ENCODE data around the gene DET1. TPM values are rescaled to one million over a fixed set of nuclear protein-coding genes. Genes with fewer than 3 reads are reported as not detected.

Gene DET1
- total and polyA plus RNA-seq, 2 of the 13 experiments (the other 11 are each of a cell fraction or from before 2014, with no cell fraction given): 2.2 to 4.2 TPM

DNA sequence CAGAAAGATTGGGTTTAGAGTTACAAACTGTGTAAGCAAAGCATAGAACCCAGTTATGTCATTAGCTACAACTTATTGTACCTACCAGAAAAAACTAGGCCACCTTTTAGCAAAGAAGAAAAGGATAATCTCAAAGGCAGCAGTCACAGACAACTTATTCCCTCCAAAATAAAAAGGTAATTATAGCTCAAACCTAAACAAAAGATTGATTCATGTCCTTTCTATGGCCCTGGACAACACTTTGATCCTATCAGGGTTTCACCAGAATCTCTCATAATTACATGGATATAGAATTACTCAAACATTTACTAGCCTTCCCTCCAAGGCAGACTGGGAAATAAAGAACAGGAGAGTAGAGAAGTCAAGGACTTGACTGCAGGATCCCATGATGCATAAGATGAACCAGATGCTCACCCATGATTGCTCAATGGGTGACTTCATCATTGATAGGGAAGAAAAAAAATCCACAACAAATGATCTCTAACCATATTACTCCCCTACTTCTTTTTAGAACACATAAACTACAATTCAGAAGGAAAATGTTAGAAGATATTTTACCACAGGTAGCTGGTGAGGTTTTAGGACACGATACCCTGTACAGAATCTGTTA lies 17.4 kb downstream of the DET1 start (continued):
- no peak for TF ChIP-seq ZNF281 (CRISPR knock-in tag; IDR thresholded peaks at IDR 0.05; ENCODE audit: borderline replicate concordance)

- no peak for TF ChIP-seq PRPF4 (IDR thresholded peaks at IDR 0.05; ENCODE audit: low read depth, low read length, poor library complexity, severe bottlenecking)
- TF ChIP-seq IRF2 (CRISPR knock-in tag; IDR thresholded peaks at IDR 0.05): no peak
- no peak for TF ChIP-seq SATB2 (CRISPR knock-in tag; IDR thresholded peaks at IDR 0.05)
- TF ChIP-seq ZNF101 (CRISPR knock-in tag; IDR thresholded peaks at IDR 0.05; ENCODE audit: borderline replicate concordance, low read depth): no peak
- no peak for TF ChIP-seq PAX8 (CRISPR knock-in tag; IDR thresholded peaks at IDR 0.05; ENCODE audit: borderline replicate concordance)
- TF ChIP-seq ZNF335 (CRISPR knock-in tag; IDR thresholded peaks at IDR 0.05): no peak
- TF ChIP-seq, protein P1, sequence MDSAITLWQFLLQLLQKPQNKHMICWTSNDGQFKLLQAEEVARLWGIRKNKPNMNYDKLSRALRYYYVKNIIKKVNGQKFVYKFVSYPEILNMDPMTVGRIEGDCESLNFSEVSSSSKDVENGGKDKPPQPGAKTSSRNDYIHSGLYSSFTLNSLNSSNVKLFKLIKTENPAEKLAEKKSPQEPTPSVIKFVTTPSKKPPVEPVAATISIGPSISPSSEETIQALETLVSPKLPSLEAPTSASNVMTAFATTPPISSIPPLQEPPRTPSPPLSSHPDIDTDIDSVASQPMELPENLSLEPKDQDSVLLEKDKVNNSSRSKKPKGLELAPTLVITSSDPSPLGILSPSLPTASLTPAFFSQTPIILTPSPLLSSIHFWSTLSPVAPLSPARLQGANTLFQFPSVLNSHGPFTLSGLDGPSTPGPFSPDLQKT (CRISPR knock-in tag; IDR thresholded peaks at IDR 0.05; ENCODE audit: borderline replicate concordance): no peak
- TF ChIP-seq, protein P2, sequence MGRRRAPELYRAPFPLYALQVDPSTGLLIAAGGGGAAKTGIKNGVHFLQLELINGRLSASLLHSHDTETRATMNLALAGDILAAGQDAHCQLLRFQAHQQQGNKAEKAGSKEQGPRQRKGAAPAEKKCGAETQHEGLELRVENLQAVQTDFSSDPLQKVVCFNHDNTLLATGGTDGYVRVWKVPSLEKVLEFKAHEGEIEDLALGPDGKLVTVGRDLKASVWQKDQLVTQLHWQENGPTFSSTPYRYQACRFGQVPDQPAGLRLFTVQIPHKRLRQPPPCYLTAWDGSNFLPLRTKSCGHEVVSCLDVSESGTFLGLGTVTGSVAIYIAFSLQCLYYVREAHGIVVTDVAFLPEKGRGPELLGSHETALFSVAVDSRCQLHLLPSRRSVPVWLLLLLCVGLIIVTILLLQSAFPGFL (CRISPR knock-in tag; IDR thresholded peaks at IDR 0.05): no peak
- TF ChIP-seq ZNF337 (CRISPR knock-in tag; IDR thresholded peaks at IDR 0.05; ENCODE audit: borderline replicate concordance, low read depth): no peak
- TF ChIP-seq NCOR1 (IDR thresholded peaks at IDR 0.05; ENCODE audit: borderline replicate concordance, low read length): no peak
- TF ChIP-seq YEATS4 (CRISPR knock-in tag; IDR thresholded peaks at IDR 0.05; ENCODE audit: borderline replicate concordance): no peak
- no peak for TF ChIP-seq ZNF263 (CRISPR knock-in tag; IDR thresholded peaks at IDR 0.05)
- BruUV-seq (replicated peaks): no TSS peak
- peaks cover 1 to 15% of the 10 kb centered on the region in 2 experiments; a peak in 1 of 5 replicates for H3K36me3 ChIP-seq (replicated peaks in 1 of 2; ENCODE audit: control insufficient read depth in 1 of 2, insufficient read depth in 2 of 2, low read length in 2 of 2)
- no peaks in the 10 kb centered on the region for H3K27me3 ChIP-seq (ENCODE audit: control insufficient read depth in 1 of 2, insufficient read depth in 2 of 2, low read length in 2 of 2)
- H3K9me3 ChIP-seq (ENCODE audit: low read length): no peaks in the 10 kb centered on the region
- no peaks in the 10 kb centered on the region for H4K20me1 ChIP-seq (ENCODE audit: insufficient read depth, low read length)
- H2AFZ ChIP-seq (ENCODE audit: low read length): no peak overlapping the region
- H3K27ac ChIP-seq (ENCODE audit: extremely low read length, insufficient read depth, low read length): no peak overlapping the region
- ChIA-PET CTCF (ENCODE audit: low intra/inter-chr PET ratio, low total read pairs) (no interaction called here), POLR2A (no interaction called here)
- no peak for DNase-seq (ENCODE audit: low spot score)
- ATAC-seq: no peak
- intact Hi-C loops (cut with micrococcal nuclease; ENCODE audit: unreplicated experiment): no loop called here
- H3K4me3 ChIP-seq (replicated peaks in 1 of 3; ENCODE audit: insufficient read depth in 1 of 3, low read depth in 2 of 3, low read length in 3 of 3): no peak overlapping the region
- no peak overlapping the region for H3K4me2 ChIP-seq (ENCODE audit: low read depth, low read length)
- no peaks in the 10 kb centered on the region for H3K79me2 ChIP-seq (ENCODE audit: insufficient read depth, low read length)
- no peaks in the 10 kb centered on the region for H3K4me1 ChIP-seq (ENCODE audit: insufficient read depth, low read length)
- H3K9ac ChIP-seq (ENCODE audit: insufficient read depth, low read depth, low read length): no peak overlapping the region
- in situ Hi-C loops (cut with HindIII; ENCODE audit: extremely low pct_ligation_motif_present, low pct_unique_long_range_greater_than_20kb): no loop called here
- FAIRE-seq: no peak
Observed at GRCh38 chr15:88526247-88526879, 20.1 kb downstream of the DET1 start.
